Stimulated activated CD8-positive, alpha-beta memory T cell treated with anti-CD3 and anti-CD28 coated beads, Interleukin-7, amount 100 ng/mL, for 4 hours (primary cell): ENCODE data around the gene TM7SF3.

Experiments
- DNase-seq, 2 donors: peaks; one replicate each; pipeline ENCODE4 v3.0.0-alpha.2; 2020; ENCODE audit warnings: low read depth in 2 of 2

Gene TM7SF3

GRCh38 chr12:26929590-26929989 is 84.6 kb downstream of the TM7SF3 start:
- DNase-seq: no peak

GRCh38 chr12:26928661-26929060 is 85.5 kb downstream of the TM7SF3 start:
- DNase-seq: no peak
